H1 (cell line): Measurements from ENCODE around the gene EPHA3. TPM values are rescaled to one million over a fixed set of nuclear protein-coding genes. Genes with fewer than 3 reads are reported as not detected.

Experiments used
- CTCF ChIA-PET: fragments of 300-600 bp; sonication (Branson Sonifier 250); formaldehyde crosslinking; loops from one replicate; lab custom pipeline; 2021; ENCODE audit not compliant: partially characterized antibody; lab: Charles Lee
- POLR2A ChIA-PET: fragments of 300-600 bp; sonication (Branson Sonifier 250); formaldehyde crosslinking; loops from one replicate; lab custom pipeline; 2021; ENCODE audit warnings: inconsistent platforms; ENCODE audit not compliant: partially characterized antibody; lab: Charles Lee
- DNase-seq, 2 experiments: peaks; one replicate each; pipeline versions ENCODE4 v3.0.0 to v3.0.0-alpha.2; 2010 to 2022; ENCODE audit warnings: low spot score in 2 of 2, low read depth in 1 of 2, mixed read lengths in 1 of 2
- FAIRE-seq: peaks from 2 replicates; lab custom pipeline; 2011; peaks lifted over from hg19 to GRCh38; lab: Jason Lieb, UNC
- H2AFZ ChIP-seq: 2 replicates; pipeline ENCODE4 v1.8.1; 2012; ENCODE audit warnings: low read length, inconsistent platforms
- H2AK5ac ChIP-seq: 2 replicates; pipeline ENCODE4 v1.6.1; 2013; ENCODE audit warnings: low read depth, low read length
- H2BK120ac ChIP-seq: replicated peaks from 2 replicates; pipeline ENCODE3; 2013; ENCODE audit warnings: low read depth, low read length, inconsistent platforms
- H2BK12ac ChIP-seq: 2 replicates; pipeline ENCODE4 v1.6.1; 2013; ENCODE audit warnings: low read depth, low read length
- H2BK15ac ChIP-seq: 2 replicates; pipeline ENCODE4 v1.6.1; 2013; ENCODE audit warnings: low read length
- H2BK20ac ChIP-seq: 2 replicates; pipeline ENCODE4 v1.6.1; 2013; ENCODE audit warnings: low read length
- H2BK5ac ChIP-seq: 2 replicates; pipeline ENCODE4 v1.6.1; 2013; ENCODE audit warnings: low read depth, low read length
- H3K14ac ChIP-seq: 2 replicates; pipeline ENCODE4 v1.6.1; 2013; ENCODE audit warnings: inconsistent platforms; ENCODE audit not compliant: insufficient read length
- H3K18ac ChIP-seq: 2 replicates; pipeline ENCODE4 v1.6.1; 2013; ENCODE audit warnings: low read length; ENCODE audit errors: extremely low read depth
- H3K23ac ChIP-seq: 2 replicates; pipeline ENCODE4 v1.6.1; 2013; ENCODE audit warnings: inconsistent platforms; ENCODE audit not compliant: insufficient read length
- H3K23me2 ChIP-seq: 2 replicates; pipeline ENCODE4 v1.6.1; 2013; ENCODE audit warnings: low read depth, low read length
- H3K27ac ChIP-seq: 2 replicates; pipeline ENCODE4 v1.6.1; 2011; ENCODE audit warnings: low read depth, low read length, inconsistent platforms
- H3K27me3 ChIP-seq, 4 experiments: replicated peaks in 1 of 4; 1 replicate in 1 of 4; 2 replicates in 3 of 4; pipeline versions ENCODE4 v1.6.1 to v1.8.1; 2011 to 2013; ENCODE audit warnings: low read length in 3 of 4, mild to moderate bottlenecking in 3 of 4, inconsistent platforms in 2 of 4, mixed read lengths in 2 of 4, moderate library complexity in 1 of 4; ENCODE audit not compliant: control insufficient read depth in 3 of 4, insufficient read depth in 3 of 4; ENCODE audit errors: extremely low read depth in 1 of 4
- H3K36me3 ChIP-seq, 4 experiments: 2 replicates each; pipeline versions ENCODE4 v1.6.1 to v1.8.1; 2011 to 2013; ENCODE audit warnings: mild to moderate bottlenecking in 4 of 4, low read length in 3 of 4, moderate library complexity in 2 of 4, control low read depth in 1 of 4, inconsistent platforms in 1 of 4; ENCODE audit not compliant: insufficient read depth in 4 of 4, control insufficient read depth in 2 of 4
- H3K4ac ChIP-seq: replicated peaks from 2 replicates; pipeline ENCODE3; 2013; ENCODE audit warnings: low read length, low read depth, mixed read lengths, inconsistent platforms; ENCODE audit not compliant: insufficient read length
- H3K4me1 ChIP-seq, 4 experiments: replicated peaks in 1 of 4; 1 replicate in 1 of 4; 2 replicates in 3 of 4; pipeline versions ENCODE4 v1.6.1 to v1.8.1; 2011 to 2013; ENCODE audit warnings: low read length in 3 of 4, inconsistent platforms in 2 of 4, mixed read lengths in 1 of 4; ENCODE audit not compliant: insufficient read depth in 4 of 4, control insufficient read depth in 3 of 4
- H3K4me2 ChIP-seq, 2 experiments: 2 replicates each; pipeline versions ENCODE4 v1.6.1 to v1.8.1; 2011 to 2013; ENCODE audit warnings: low read depth in 2 of 2, low read length in 2 of 2, control low read depth in 1 of 2, inconsistent platforms in 1 of 2, mild to moderate bottlenecking in 1 of 2; ENCODE audit not compliant: insufficient read depth in 1 of 2
- H3K4me3 ChIP-seq, 4 experiments: fragments of 200-600, 300-600 bp in 1 of 4; sonication (generic), shearing (Covaris generic), sonication (Bioruptor Twin) in 1 of 4; 2 replicates each; pipeline versions ENCODE4 v1.5.1 to v1.8.1; 2011 to 2016; ENCODE audit warnings: low read length in 4 of 4, low read depth in 3 of 4, control low read depth in 2 of 4, inconsistent platforms in 2 of 4, mild to moderate bottlenecking in 2 of 4, mixed read lengths in 1 of 4, moderate library complexity in 1 of 4; ENCODE audit not compliant: insufficient read depth in 2 of 4; ENCODE audit errors: extremely low read depth in 1 of 4
- H3K56ac ChIP-seq: replicated peaks from 2 replicates; pipeline ENCODE3; 2013; ENCODE audit warnings: low read depth, mild to moderate bottlenecking, mixed read lengths, low read length, inconsistent platforms; ENCODE audit not compliant: insufficient read length
- H3K79me1 ChIP-seq: 2 replicates; pipeline ENCODE4 v1.6.1; 2013; ENCODE audit warnings: low read depth, low read length, control low read depth
- H3K79me2 ChIP-seq, 2 experiments: 2 replicates each; pipeline versions ENCODE4 v1.6.1 to v1.8.1; 2012 to 2013; ENCODE audit warnings: low read length in 2 of 2, mild to moderate bottlenecking in 2 of 2, inconsistent platforms in 1 of 2; ENCODE audit not compliant: insufficient read depth in 2 of 2, control insufficient read depth in 1 of 2
- H3K9ac ChIP-seq, 4 experiments: replicated peaks in 1 of 4; 1 replicate in 1 of 4; 2 replicates in 3 of 4; pipeline versions ENCODE4 v1.6.1 to v1.8.1; 2011 to 2013; ENCODE audit warnings: low read depth in 3 of 4, low read length in 3 of 4, control low read depth in 2 of 4, mild to moderate bottlenecking in 2 of 4, moderate library complexity in 2 of 4, inconsistent platforms in 1 of 4; ENCODE audit errors: extremely low read depth in 1 of 4
- H3K9me3 ChIP-seq, 2 experiments: 2 replicates each; pipeline versions ENCODE4 v1.6.1 to v1.8.1; 2012 to 2013; ENCODE audit warnings: mild to moderate bottlenecking in 2 of 2, moderate library complexity in 2 of 2, control low read depth in 1 of 2, inconsistent platforms in 1 of 2, low read depth in 1 of 2, low read length in 1 of 2, mixed read lengths in 1 of 2; ENCODE audit not compliant: insufficient read depth in 2 of 2
- H4K20me1 ChIP-seq, 2 experiments: replicated peaks in 1 of 2; 2 replicates each; pipeline versions ENCODE3 to v1.8.1; 2011 to 2013; ENCODE audit warnings: inconsistent platforms in 2 of 2, low read length in 2 of 2, mild to moderate bottlenecking in 1 of 2; ENCODE audit not compliant: insufficient read depth in 2 of 2, control insufficient read depth in 1 of 2
- H4K5ac ChIP-seq: 2 replicates; pipeline ENCODE4 v1.6.1; 2013; ENCODE audit warnings: low read length, low read depth, mixed read lengths, inconsistent platforms; ENCODE audit not compliant: insufficient read length
- H4K8ac ChIP-seq: 2 replicates; pipeline ENCODE4 v1.8.0; 2013; ENCODE audit warnings: mild to moderate bottlenecking, moderate library complexity, low read length, inconsistent platforms; ENCODE audit not compliant: insufficient read depth; ENCODE audit errors: extremely low read depth
- H4K91ac ChIP-seq: replicated peaks from 2 replicates; pipeline ENCODE3; 2013; ENCODE audit warnings: low read length, mixed read lengths, inconsistent platforms; ENCODE audit not compliant: insufficient read length
- BACH1 ChIP-seq: IDR thresholded peaks from 2 replicates; pipeline ENCODE4 v1.6.1; 2012; ENCODE audit warnings: low read length, improper control_type of control experiment
- KDM4A ChIP-seq: IDR thresholded peaks from one replicate; pipeline ENCODE4 v1.7.1; 2012; ENCODE audit warnings: low read depth, mild to moderate bottlenecking, moderate library complexity, low read length, inconsistent platforms; ENCODE audit not compliant: severe bottlenecking
- KDM5A ChIP-seq: fragments of 200-600 bp; IDR thresholded peaks from 2 replicates; pipeline ENCODE4 v1.7.1; 2012; ENCODE audit warnings: mild to moderate bottlenecking, low read length, inconsistent platforms, mixed read lengths
- RFX5 ChIP-seq: IDR thresholded peaks from 2 replicates; pipeline ENCODE4 v1.6.1; 2011; ENCODE audit warnings: low read depth, low read length, improper control_type of control experiment, borderline replicate concordance
- TAF1 ChIP-seq: IDR thresholded peaks from 2 replicates; pipeline ENCODE4 v1.6.1; 2011; ENCODE audit warnings: mild to moderate bottlenecking, low read depth, low read length
- WGBS, 2 experiments: shearing (Covaris generic) in 1 of 2; methylation state at CpG; one replicate each; pipeline versions ENCODE4 v1.1.6 to v1.1.7; 2013 to 2015; ENCODE audit warnings: low lambda C conversion rate in 2 of 2, mixed read lengths in 2 of 2, inconsistent platforms in 1 of 2, low coverage in 1 of 2, missing lambda C conversion rate in 1 of 2; ENCODE audit not compliant: insufficient replicate concordance in 2 of 2, insufficient coverage in 1 of 2, insufficient read length in 1 of 2; ENCODE audit errors: extremely low coverage in 1 of 2, missing lambda C conversion rate in 1 of 2; 5-methylcytosine and 5-hydroxymethylcytosine counted together
- polyA plus RNA-seq, 7 experiments: library from polyadenylated mRNA; depleted of rRNA in 3 of 7; stranded (reverse) in 5 of 7; unstranded in 2 of 7; fragments of >200 nt in 5 of 7; fragments of 200-250 nt in 2 of 7; gene quantifications; 1 replicate in 5 of 7; 2 replicates in 1 of 7; 4 replicates in 1 of 7; pipeline versions ENCODE4 v1.2.1 to v1.2.3, GENCODE V29; 2011 to 2013; ENCODE audit warnings: missing spikeins in 2 of 7, mixed read lengths in 2 of 7
- total RNA-seq: library from RNA; stranded (reverse); fragmentation: NEBNext Ultra II Directional; extraction: Animal tissue kit (Norgen Biotek cat#: 25700); gene quantifications from 2 replicates; pipeline ENCODE4 v1.2.1, GENCODE V29; 2021

The EPHA3 gene
- total and polyA plus RNA-seq, 2 of the 8 experiments (the other 6 are each of a cell fraction or from before 2014, with no cell fraction given) = 0.09 to 0.22 TPM

GRCh38 chr3:89395456-89395855, 288.0 kb downstream of the EPHA3 start:
- no peak overlapping the region for H3K4ac ChIP-seq
- no peaks in the 10 kb centered on the region for H3K79me1 ChIP-seq
- DNase-seq = no peak
- H3K9me3 ChIP-seq = no peaks in the 10 kb centered on the region
- no peak overlapping the region for H3K9ac ChIP-seq
- no peak overlapping the region for H4K5ac ChIP-seq
- no peak overlapping the region for H4K91ac ChIP-seq
- POLR2A ChIA-PET = no interaction called here
- no peak overlapping the region for H2BK20ac ChIP-seq
- no peak overlapping the region for H2BK12ac ChIP-seq
- no peak overlapping the region for H3K23ac ChIP-seq
- FAIRE-seq = no peak
- H3K4me2 ChIP-seq = no peak overlapping the region
- no peak overlapping the region for H3K56ac ChIP-seq
- WGBS, 2 experiments = 83% methylated on average over 1 of the region's 1 CpG; no CpG with 5 or more reads in 1 of the 2 experiments
- H2AFZ ChIP-seq = no peak overlapping the region
- no peak overlapping the region for H2BK15ac ChIP-seq
- H2BK5ac ChIP-seq = no peak overlapping the region
- no peak overlapping the region for H3K18ac ChIP-seq
- no peak overlapping the region for H4K8ac ChIP-seq
- no peak for TF ChIP-seq RFX5
- TF ChIP-seq KDM4A = no peak
- TF ChIP-seq TAF1 = no peak
- TF ChIP-seq BACH1 = no peak
- TF ChIP-seq KDM5A = no peak
- TF ChIP-seq, all 59 proteins: peak for 0
- CTCF ChIA-PET = interaction anchor here (1.0 kb wide), 1 partner anchor 283 kb away, joined by 3 read pairs; no protein-coding TSS in a partner anchor
- no peak overlapping the region for H3K4me3 ChIP-seq
- H3K36me3 ChIP-seq = no peaks in the 10 kb centered on the region
- H3K14ac ChIP-seq = no peak overlapping the region
- H3K4me1 ChIP-seq = no peaks in the 10 kb centered on the region
- no peaks in the 10 kb centered on the region for H3K79me2 ChIP-seq
- H4K20me1 ChIP-seq = no peaks in the 10 kb centered on the region
- H3K23me2 ChIP-seq = no peaks in the 10 kb centered on the region
- no peak overlapping the region for H2AK5ac ChIP-seq
- H3K27ac ChIP-seq = no peak overlapping the region
- no peak overlapping the region for H2BK120ac ChIP-seq
- no peaks in the 10 kb centered on the region for H3K27me3 ChIP-seq
